WTC11 (cell line): ENCODE results near the gene SLC25A48.
"Not testable (repeated sequence)": the region's sequence is repeated elsewhere in the genome, so short reads cannot be mapped to it uniquely, and the experiment has no call there.

Experiments used
- CTCF ChIP-seq: fragments of 200-600 bp; IDR thresholded peaks from 2 replicates; pipeline ENCODE4 v1.8.0; 2022; ENCODE audit warnings: antibody characterized with exemption
- E2F4 ChIP-seq: sonication (generic); formaldehyde crosslinking; IDR thresholded peaks from 2 replicates; pipeline ENCODE4 v1.8.1; 2022; ENCODE audit warnings: low read depth, mild to moderate bottlenecking, moderate library complexity, missing genetic modification reagents, borderline replicate concordance
- FOXJ3 ChIP-seq: sonication (generic); formaldehyde crosslinking; IDR thresholded peaks from 2 replicates; pipeline ENCODE4 v1.9.0; 2021; ENCODE audit warnings: missing genetic modification reagents, mild to moderate bottlenecking, borderline replicate concordance
- MYBL2 ChIP-seq: sonication (generic); formaldehyde crosslinking; IDR thresholded peaks from 2 replicates; pipeline ENCODE4 v1.8.1; 2023; ENCODE audit warnings: mild to moderate bottlenecking, moderate library complexity, missing genetic modification reagents
- NR2C2 ChIP-seq: sonication (generic); formaldehyde crosslinking; IDR thresholded peaks from 2 replicates; pipeline ENCODE4 v1.8.0; 2022; ENCODE audit warnings: mild to moderate bottlenecking, missing genetic modification reagents
- ZNF232 ChIP-seq: sonication (generic); formaldehyde crosslinking; IDR thresholded peaks from 2 replicates; pipeline ENCODE4 v1.8.0; 2022; ENCODE audit warnings: mild to moderate bottlenecking, missing genetic modification reagents
- TF ChIP-seq, protein P1 (sequence below): fragments of 250-450 bp; sonication (Bioruptor Pico); IDR thresholded peaks from 2 replicates; pipeline ENCODE4 v1.9.0; 2021; ENCODE audit warnings: mild to moderate bottlenecking, borderline replicate concordance
- TF ChIP-seq, protein P2 (sequence below): sonication (generic); formaldehyde crosslinking; IDR thresholded peaks from 2 replicates; pipeline ENCODE4 v1.8.1; 2022; ENCODE audit warnings: missing genetic modification reagents, borderline replicate concordance
- TF ChIP-seq, protein P3 (sequence below): sonication (generic); formaldehyde crosslinking; IDR thresholded peaks from 2 replicates; pipeline ENCODE4 v1.8.1; 2022; ENCODE audit warnings: low read depth, missing genetic modification reagents, borderline replicate concordance

- TF ChIP-seq FOXJ3 (CRISPR knock-in tag); CTCF; ZNF232 (CRISPR knock-in tag); MYBL2 (CRISPR knock-in tag); E2F4 (CRISPR knock-in tag); NR2C2: not testable (repeated sequence)
- TF ChIP-seq, protein P1, sequence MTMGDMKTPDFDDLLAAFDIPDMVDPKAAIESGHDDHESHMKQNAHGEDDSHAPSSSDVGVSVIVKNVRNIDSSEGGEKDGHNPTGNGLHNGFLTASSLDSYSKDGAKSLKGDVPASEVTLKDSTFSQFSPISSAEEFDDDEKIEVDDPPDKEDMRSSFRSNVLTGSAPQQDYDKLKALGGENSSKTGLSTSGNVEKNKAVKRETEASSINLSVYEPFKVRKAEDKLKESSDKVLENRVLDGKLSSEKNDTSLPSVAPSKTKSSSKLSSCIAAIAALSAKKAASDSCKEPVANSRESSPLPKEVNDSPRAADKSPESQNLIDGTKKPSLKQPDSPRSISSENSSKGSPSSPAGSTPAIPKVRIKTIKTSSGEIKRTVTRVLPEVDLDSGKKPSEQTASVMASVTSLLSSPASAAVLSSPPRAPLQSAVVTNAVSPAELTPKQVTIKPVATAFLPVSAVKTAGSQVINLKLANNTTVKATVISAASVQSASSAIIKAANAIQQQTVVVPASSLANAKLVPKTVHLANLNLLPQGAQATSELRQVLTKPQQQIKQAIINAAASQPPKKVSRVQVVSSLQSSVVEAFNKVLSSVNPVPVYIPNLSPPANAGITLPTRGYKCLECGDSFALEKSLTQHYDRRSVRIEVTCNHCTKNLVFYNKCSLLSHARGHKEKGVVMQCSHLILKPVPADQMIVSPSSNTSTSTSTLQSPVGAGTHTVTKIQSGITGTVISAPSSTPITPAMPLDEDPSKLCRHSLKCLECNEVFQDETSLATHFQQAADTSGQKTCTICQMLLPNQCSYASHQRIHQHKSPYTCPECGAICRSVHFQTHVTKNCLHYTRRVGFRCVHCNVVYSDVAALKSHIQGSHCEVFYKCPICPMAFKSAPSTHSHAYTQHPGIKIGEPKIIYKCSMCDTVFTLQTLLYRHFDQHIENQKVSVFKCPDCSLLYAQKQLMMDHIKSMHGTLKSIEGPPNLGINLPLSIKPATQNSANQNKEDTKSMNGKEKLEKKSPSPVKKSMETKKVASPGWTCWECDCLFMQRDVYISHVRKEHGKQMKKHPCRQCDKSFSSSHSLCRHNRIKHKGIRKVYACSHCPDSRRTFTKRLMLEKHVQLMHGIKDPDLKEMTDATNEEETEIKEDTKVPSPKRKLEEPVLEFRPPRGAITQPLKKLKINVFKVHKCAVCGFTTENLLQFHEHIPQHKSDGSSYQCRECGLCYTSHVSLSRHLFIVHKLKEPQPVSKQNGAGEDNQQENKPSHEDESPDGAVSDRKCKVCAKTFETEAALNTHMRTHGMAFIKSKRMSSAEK (CRISPR knock-in tag): not testable (repeated sequence)
- TF ChIP-seq, protein P2, sequence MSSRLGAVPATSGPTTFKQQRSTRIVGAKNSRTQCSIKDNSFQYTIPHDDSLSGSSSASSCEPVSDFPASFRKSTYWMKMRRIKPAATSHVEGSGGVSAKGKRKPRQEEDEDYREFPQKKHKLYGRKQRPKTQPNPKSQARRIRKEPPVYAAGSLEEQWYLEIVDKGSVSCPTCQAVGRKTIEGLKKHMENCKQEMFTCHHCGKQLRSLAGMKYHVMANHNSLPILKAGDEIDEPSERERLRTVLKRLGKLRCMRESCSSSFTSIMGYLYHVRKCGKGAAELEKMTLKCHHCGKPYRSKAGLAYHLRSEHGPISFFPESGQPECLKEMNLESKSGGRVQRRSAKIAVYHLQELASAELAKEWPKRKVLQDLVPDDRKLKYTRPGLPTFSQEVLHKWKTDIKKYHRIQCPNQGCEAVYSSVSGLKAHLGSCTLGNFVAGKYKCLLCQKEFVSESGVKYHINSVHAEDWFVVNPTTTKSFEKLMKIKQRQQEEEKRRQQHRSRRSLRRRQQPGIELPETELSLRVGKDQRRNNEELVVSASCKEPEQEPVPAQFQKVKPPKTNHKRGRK (CRISPR knock-in tag): not testable (repeated sequence)
- TF ChIP-seq, protein P3, sequence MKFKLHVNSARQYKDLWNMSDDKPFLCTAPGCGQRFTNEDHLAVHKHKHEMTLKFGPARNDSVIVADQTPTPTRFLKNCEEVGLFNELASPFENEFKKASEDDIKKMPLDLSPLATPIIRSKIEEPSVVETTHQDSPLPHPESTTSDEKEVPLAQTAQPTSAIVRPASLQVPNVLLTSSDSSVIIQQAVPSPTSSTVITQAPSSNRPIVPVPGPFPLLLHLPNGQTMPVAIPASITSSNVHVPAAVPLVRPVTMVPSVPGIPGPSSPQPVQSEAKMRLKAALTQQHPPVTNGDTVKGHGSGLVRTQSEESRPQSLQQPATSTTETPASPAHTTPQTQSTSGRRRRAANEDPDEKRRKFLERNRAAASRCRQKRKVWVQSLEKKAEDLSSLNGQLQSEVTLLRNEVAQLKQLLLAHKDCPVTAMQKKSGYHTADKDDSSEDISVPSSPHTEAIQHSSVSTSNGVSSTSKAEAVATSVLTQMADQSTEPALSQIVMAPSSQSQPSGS: not testable (repeated sequence)
Observed at GRCh38 chr5:135838395-135838794, 3.9 kb downstream of the SLC25A48 start.
